Dermis microvascular lymphatic vessel endothelial cell (primary cell): ENCODE data around the gene MAST4. TPM values are rescaled to one million over a fixed set of nuclear protein-coding genes. Genes with fewer than 3 reads are reported as not detected.
"Not testable (repeated sequence)": the region's sequence is repeated elsewhere in the genome, so short reads cannot be mapped to it uniquely, and the experiment has no call there.

Experiments used
- DNase-seq, 2 donors: peaks; one replicate each; pipeline versions ENCODE4 v3.0.0 to v3.0.0-alpha.2; 2010; ENCODE audit warnings: low read depth in 2 of 2
- total RNA-seq: library from RNA; depleted of rRNA; stranded (reverse); fragments of >200 nt; gene quantifications from 2 replicates; pipeline ENCODE4 v1.2.1, GENCODE V29; 2014

Gene MAST4
- total RNA-seq, 1 donor from 2014 or later = 14.2 TPM

GRCh38 chr5:66808663-66809062, 212.5 kb downstream of the MAST4 start:
- no peak for DNase-seq

GRCh38 chr5:66810151-66810550, 214.0 kb downstream of the MAST4 start:
- DNase-seq = no peak

- DNase-seq = no peak
Measured at GRCh38 chr5:66810848-66811261, 214.7 kb downstream of the MAST4 start.

- no peak for DNase-seq
Measured at GRCh38 chr5:66812291-66812690, 216.1 kb downstream of the MAST4 start.

- DNase-seq = no peak
Measured at GRCh38 chr5:66813306-66813705, 217.1 kb downstream of the MAST4 start.

GRCh38 chr5:66814146-66814991, 218.2 kb downstream of the MAST4 start:
- DNase-seq = peak; percentile 55 to 68

GRCh38 chr5:66818304-66818934, 222.2 kb downstream of the MAST4 start:
- no peak for DNase-seq

GRCh38 chr5:66818935-66819328, 222.7 kb downstream of the MAST4 start:
- DNase-seq = no peak

GRCh38 chr5:66820630-66821207, 224.5 kb downstream of the MAST4 start:
- DNase-seq = no peak

- no peak for DNase-seq
Measured at GRCh38 chr5:66821688-66822429, 225.7 kb downstream of the MAST4 start.

GRCh38 chr5:66822906-66823305, 226.7 kb downstream of the MAST4 start:
- DNase-seq = not testable (repeated sequence)

GRCh38 chr5:66824476-66824875, 228.3 kb downstream of the MAST4 start:
- DNase-seq = no peak

- no peak for DNase-seq
Measured at GRCh38 chr5:66826263-66826662, 230.1 kb downstream of the MAST4 start.

GRCh38 chr5:66826696-66827095, 230.5 kb downstream of the MAST4 start:
- DNase-seq = no peak

- DNase-seq = no peak
Measured at GRCh38 chr5:66828046-66828547, 231.9 kb downstream of the MAST4 start.

- DNase-seq = peak; percentile 85 to 96
Measured at GRCh38 chr5:66828548-66829357, 232.6 kb downstream of the MAST4 start.

- DNase-seq = no peak
Measured at GRCh38 chr5:66829358-66829674, 233.1 kb downstream of the MAST4 start.

- peak; percentile 85 to 96 for DNase-seq
Measured at GRCh38 chr5:66829826-66830225, 233.6 kb downstream of the MAST4 start.

- peak; percentile 35 to 46 for DNase-seq
Measured at GRCh38 chr5:66830636-66831035, 234.4 kb downstream of the MAST4 start.

GRCh38 chr5:66839636-66840185, 243.5 kb downstream of the MAST4 start:
- DNase-seq = no peak
